Type B pancreatic cell (in vitro differentiated cells): Measurements from ENCODE around the gene OR5K4. TPM values are rescaled to one million over a fixed set of nuclear protein-coding genes. Genes with fewer than 3 reads are reported as not detected.
"Not testable (repeated sequence)": the region's sequence is repeated elsewhere in the genome, so short reads cannot be mapped to it uniquely, and the experiment has no call there.

Experiments
- DNase-seq: peaks from one replicate; pipeline ENCODE4 v3.0.0; 2021; ENCODE audit warnings: mixed read lengths; ENCODE audit not compliant: unreplicated experiment; ENCODE audit errors: extremely low spot score
- H3K27ac Mint-ChIP-seq: 2 replicates; pipeline ENCODE4 v1.8.0; 2021; ENCODE audit warnings: mild to moderate bottlenecking, mixed read lengths
- H3K27me3 Mint-ChIP-seq: 2 replicates; pipeline ENCODE4 v1.8.0; 2021; ENCODE audit warnings: mixed read lengths
- H3K36me3 Mint-ChIP-seq: 2 replicates; pipeline ENCODE4 v1.8.0; 2021; ENCODE audit warnings: mixed read lengths
- H3K4me1 Mint-ChIP-seq: one replicate; pipeline ENCODE4 v1.8.0; 2021; ENCODE audit warnings: mixed read lengths; ENCODE audit not compliant: unreplicated experiment
- H3K4me3 Mint-ChIP-seq: 2 replicates; pipeline ENCODE4 v1.8.0; 2021; ENCODE audit warnings: mild to moderate bottlenecking, mixed read lengths
- H3K9me3 Mint-ChIP-seq: 2 replicates; pipeline ENCODE4 v1.8.0; 2021; ENCODE audit warnings: mixed read lengths
- total RNA-seq: library from RNA; stranded (reverse); gene quantifications from 2 replicates; pipeline ENCODE4 v1.2.1, GENCODE V29; 2021; ENCODE audit warnings: low replicate concordance
- TF ChIP-seq, protein P1 (sequence below): fragments of 200-600 bp; sonication (generic); conservative IDR thresholded peaks from 2 replicates; pipeline ENCODE4 v1.5.0; 2021; ENCODE audit warnings: antibody characterized with exemption, mild to moderate bottlenecking

Gene OR5K4
- total RNA-seq, 1 donor from 2014 or later = not detected

DNA sequence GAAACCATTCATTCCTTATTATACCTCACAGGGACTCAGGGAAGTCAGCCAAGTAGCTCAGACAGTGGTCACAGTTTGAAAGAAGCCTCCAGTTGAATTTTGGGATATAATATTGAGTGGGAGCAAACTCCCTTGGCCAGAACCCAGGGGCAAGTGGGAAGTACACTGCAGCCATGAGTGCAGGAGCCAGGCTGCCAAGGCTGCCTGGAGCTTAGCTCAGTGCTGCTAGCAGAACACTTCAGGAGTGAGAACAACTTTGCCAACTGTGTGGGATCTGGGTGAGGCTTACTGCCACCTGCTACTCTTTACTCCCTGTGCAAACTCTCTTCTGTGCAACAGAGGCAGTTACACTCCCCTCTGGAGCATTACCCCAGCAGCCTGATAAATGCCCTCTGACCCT lies 41.4 kb downstream of the OR5K4 start:
- no peak overlapping the region for H3K4me3 Mint-ChIP-seq
- peaks cover 3% of the 10 kb centered on the region for H3K27me3 Mint-ChIP-seq
- no peaks in the 10 kb centered on the region for H3K4me1 Mint-ChIP-seq
- no peak overlapping the region for H3K27ac Mint-ChIP-seq
- no peaks in the 10 kb centered on the region for H3K36me3 Mint-ChIP-seq
- TF ChIP-seq, protein P1, sequence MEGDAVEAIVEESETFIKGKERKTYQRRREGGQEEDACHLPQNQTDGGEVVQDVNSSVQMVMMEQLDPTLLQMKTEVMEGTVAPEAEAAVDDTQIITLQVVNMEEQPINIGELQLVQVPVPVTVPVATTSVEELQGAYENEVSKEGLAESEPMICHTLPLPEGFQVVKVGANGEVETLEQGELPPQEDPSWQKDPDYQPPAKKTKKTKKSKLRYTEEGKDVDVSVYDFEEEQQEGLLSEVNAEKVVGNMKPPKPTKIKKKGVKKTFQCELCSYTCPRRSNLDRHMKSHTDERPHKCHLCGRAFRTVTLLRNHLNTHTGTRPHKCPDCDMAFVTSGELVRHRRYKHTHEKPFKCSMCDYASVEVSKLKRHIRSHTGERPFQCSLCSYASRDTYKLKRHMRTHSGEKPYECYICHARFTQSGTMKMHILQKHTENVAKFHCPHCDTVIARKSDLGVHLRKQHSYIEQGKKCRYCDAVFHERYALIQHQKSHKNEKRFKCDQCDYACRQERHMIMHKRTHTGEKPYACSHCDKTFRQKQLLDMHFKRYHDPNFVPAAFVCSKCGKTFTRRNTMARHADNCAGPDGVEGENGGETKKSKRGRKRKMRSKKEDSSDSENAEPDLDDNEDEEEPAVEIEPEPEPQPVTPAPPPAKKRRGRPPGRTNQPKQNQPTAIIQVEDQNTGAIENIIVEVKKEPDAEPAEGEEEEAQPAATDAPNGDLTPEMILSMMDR = no peak
- no peak for DNase-seq
- peaks cover 2% of the 10 kb centered on the region for H3K9me3 Mint-ChIP-seq

DNA sequence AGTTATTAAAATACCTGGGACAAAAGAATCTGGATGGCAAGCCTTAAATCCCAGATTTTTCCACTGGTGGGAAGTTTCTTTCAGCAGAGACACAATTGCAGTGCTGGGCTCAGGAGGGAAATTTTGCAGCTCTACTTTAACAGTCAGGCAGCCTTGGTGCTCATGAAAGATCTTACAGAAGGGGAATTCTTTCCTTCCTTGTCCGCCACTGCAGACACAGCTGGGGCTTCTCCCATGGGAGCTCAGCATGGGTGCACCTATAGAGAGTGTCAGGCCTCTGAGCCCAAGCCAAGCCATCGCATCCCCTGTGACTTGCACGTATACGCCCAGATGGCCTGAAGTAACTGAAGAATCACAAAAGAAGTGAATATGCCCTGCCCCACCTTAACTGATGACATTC lies 42.8 kb downstream of the OR5K4 start:
- H3K36me3 Mint-ChIP-seq, H3K4me3 Mint-ChIP-seq, H3K9me3 Mint-ChIP-seq, H3K27me3 Mint-ChIP-seq, H3K27ac Mint-ChIP-seq, H3K4me1 Mint-ChIP-seq, DNase-seq: not testable (repeated sequence)

DNA sequence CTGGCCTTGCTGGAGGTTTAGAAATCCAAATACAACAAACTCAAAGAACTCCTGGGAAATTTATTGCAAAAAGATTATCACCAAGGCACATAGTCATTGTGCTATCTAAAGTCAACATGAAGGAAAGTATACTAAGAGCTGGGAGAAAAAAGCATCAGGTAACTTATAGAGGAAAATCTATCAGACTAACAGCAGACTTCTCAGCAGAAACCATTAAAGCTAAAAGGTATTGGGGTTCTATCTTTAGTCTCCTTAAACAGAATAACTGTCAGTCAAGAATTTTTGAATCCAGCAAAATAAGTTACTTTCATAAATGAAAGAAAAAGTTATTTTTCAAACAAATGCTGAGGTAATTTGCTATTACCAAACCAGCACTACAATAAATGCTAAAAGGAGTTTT lies 44.9 kb downstream of the OR5K4 start:
- Mint-ChIP-seq H3K4me3 (no peak overlapping the region), H3K4me1 (no peaks in the 10 kb centered on the region), H3K36me3 (no peaks in the 10 kb centered on the region), H3K27ac (no peak overlapping the region), H3K9me3 (peaks cover 3% of the 10 kb centered on the region), H3K27me3 (peaks cover 3% of the 10 kb centered on the region)
- DNase-seq = no peak
- TF ChIP-seq, protein P1 = no peak

DNA sequence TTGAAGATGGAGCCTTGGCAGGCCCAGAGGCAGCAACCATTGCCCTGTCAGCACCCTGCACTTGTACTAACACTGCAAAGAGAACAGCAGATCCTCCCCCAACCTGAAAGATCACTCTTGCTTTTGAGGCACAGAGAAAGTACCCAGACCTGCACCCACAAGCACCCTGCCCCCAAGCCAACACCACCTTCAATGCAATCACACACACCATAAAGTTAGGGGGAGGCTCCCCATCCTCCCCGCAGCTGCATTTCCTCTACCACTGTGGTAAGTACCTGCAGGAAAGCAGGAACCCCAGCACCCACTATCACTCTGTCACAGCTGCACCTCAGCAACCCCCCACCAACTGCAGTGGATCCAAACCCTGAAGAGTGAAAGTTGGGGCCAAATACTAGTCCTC lies 48.9 kb downstream of the OR5K4 start:
- Mint-ChIP-seq H3K4me3 (no peak overlapping the region), H3K27ac (no peak overlapping the region), H3K4me1 (no peaks in the 10 kb centered on the region), H3K9me3 (peaks cover 16% of the 10 kb centered on the region), H3K36me3 (no peaks in the 10 kb centered on the region), H3K27me3 (no peaks in the 10 kb centered on the region)
- DNase-seq = no peak
- TF ChIP-seq, protein P1 = no peak

DNA sequence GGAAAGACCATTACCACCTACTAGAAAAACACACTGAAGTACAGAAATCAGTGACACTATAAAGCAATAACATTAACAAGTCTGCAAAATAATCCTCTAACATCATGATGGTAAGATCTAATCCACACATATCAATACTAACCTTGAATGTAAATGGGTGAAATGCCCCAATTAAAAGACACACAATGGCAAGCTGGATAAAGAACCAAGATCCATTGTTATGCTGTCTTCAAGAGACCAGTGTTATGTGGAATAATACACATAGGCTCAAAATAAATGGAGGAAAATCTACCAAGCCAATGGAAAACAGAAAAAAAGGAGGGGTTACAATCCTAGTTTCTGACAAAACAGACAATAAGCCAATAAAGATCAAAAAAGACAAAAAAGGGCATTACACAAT lies 50.4 kb downstream of the OR5K4 start:
- no peak overlapping the region for H3K4me3 Mint-ChIP-seq
- no peaks in the 10 kb centered on the region for H3K36me3 Mint-ChIP-seq
- no peak overlapping the region for H3K27ac Mint-ChIP-seq
- H3K9me3 Mint-ChIP-seq = peaks cover 16% of the 10 kb centered on the region
- H3K4me1 Mint-ChIP-seq = no peaks in the 10 kb centered on the region
- no peak for DNase-seq
- TF ChIP-seq, protein P1 = no peak
- H3K27me3 Mint-ChIP-seq = no peaks in the 10 kb centered on the region

Other genes starting within 250 kb of the OR5K4 start
- not detected in 2 replicates for gene OR5H1, start 223.1 kb upstream of the OR5K4 start, total RNA-seq
- gene OR5H14, start 206.4 kb upstream of the OR5K4 start, total RNA-seq = not detected in 2 replicates
- gene OR5H15, start 187.2 kb upstream of the OR5K4 start, total RNA-seq = not detected in 2 replicates
- not detected in 2 replicates for gene OR5H6, start 89.6 kb upstream of the OR5K4 start, total RNA-seq
- gene OR5H2, start 71.3 kb upstream of the OR5K4 start, total RNA-seq = not detected in 2 replicates
- not detected in 2 replicates for gene OR5K3, start 36.8 kb downstream of the OR5K4 start, total RNA-seq
- not detected in 2 replicates for gene OR5K1, start 109.3 kb downstream of the OR5K4 start, total RNA-seq
- not detected in 2 replicates for gene OR5K2, start 143.8 kb downstream of the OR5K4 start, total RNA-seq
- 59.4 and 83.1 TPM in 2 replicates for gene CLDND1, start 169.0 kb downstream of the OR5K4 start, total RNA-seq
- not detected in 2 replicates for gene GPR15, start 178.1 kb downstream of the OR5K4 start, total RNA-seq
- gene CPOX, start 239.8 kb downstream of the OR5K4 start, total RNA-seq = 21.9 and 24.6 TPM in 2 replicates